GM12872 (cell line): Measurements from ENCODE around the gene ACTG2.

Source experiments
- TF ChIP-seq, protein P1 (sequence below): IDR thresholded peaks from 3 replicates; pipeline ENCODE4 v1.5.1; 2011; ENCODE audit warnings: low read depth, mild to moderate bottlenecking, low read length, moderate library complexity; ENCODE audit not compliant: insufficient read depth

ACTG2 gene

DNA sequence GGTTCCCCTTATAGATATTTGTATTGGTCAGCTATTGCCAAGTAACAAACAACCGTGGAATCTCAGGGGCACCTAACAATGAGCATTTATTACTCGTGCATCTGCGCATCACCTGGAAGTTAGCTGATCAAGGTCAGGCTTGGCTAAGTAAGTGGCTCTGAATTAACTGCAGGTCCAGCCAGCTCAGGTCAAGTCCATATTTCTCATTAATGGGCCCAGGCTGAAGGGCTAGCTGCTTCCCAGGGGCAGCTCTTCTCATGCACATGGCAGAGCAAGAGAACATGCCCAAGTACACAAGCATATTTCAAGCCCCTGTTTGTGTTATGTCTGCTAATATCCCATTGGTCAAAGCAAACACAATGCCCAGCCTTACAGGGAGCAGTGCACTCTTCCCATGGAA is 26.0 kb downstream of the ACTG2 start:
- TF ChIP-seq, protein P1, sequence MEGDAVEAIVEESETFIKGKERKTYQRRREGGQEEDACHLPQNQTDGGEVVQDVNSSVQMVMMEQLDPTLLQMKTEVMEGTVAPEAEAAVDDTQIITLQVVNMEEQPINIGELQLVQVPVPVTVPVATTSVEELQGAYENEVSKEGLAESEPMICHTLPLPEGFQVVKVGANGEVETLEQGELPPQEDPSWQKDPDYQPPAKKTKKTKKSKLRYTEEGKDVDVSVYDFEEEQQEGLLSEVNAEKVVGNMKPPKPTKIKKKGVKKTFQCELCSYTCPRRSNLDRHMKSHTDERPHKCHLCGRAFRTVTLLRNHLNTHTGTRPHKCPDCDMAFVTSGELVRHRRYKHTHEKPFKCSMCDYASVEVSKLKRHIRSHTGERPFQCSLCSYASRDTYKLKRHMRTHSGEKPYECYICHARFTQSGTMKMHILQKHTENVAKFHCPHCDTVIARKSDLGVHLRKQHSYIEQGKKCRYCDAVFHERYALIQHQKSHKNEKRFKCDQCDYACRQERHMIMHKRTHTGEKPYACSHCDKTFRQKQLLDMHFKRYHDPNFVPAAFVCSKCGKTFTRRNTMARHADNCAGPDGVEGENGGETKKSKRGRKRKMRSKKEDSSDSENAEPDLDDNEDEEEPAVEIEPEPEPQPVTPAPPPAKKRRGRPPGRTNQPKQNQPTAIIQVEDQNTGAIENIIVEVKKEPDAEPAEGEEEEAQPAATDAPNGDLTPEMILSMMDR, result no peak

GRCh38 chr2:73919596-73920228 is 26.9 kb downstream of the ACTG2 start:
- TF ChIP-seq, protein P1, result no peak

GRCh38 chr2:73920577-73921545 is 28.1 kb downstream of the ACTG2 start:
- TF ChIP-seq, protein P1, result peak; percentile 45

DNA sequence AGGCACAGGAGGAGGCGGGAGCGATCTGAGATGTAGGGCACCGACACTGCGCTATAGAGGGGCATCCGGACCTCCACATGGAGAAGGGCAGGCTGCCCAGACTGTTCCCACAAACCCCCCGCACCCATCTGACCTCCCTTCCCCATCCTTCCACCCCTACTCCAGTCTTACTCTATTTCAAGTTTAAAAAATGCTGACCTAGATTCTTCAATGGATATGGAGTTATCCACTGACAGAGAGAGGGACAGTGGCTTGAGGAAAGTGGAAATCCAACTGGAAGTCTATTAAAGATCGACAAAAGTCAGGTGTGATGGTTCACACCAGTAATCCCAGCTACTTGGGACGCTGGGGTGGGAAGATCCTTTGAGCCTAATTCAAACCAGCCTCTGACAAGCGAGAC is 28.8 kb downstream of the ACTG2 start:
- TF ChIP-seq, protein P1, result no peak

GRCh38 chr2:73922681-73923080 is 29.9 kb downstream of the ACTG2 start:
- TF ChIP-seq, protein P1, result no peak

DNA sequence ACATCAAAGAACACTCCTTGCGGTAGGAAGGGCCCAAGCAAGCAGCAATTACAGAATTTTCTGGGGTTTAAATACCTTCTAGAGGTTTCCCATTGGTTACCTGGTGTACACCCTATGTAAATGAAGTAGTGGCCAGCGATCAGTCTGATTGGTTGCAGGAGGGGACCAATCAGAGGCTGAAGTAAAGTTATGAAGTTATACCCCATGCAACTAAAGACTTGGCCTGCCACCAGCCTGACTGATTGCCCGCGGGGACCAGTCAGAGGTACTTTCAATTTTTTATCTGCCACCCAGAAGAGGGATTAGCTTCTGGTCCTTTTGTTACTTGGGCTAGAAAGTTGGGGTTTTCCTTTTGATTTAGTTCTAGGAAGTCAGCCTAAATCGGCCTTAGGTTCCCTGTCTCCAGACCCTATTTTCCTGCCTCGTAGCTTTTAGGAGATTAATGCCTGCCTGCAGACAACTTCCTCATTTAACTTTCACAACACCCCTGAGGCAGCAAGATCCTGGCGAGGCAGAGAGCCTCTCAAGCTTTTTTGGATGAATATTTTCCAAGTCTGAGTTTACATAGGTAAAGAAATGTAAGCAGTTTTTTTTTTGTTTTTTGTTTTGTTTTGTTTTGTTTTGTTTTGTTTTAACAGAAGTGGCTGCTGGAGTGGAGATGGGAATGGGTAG is 32.4 kb downstream of the ACTG2 start:
- TF ChIP-seq, protein P1, result no peak
